ENCODE measurements around the gene ZFHX2.
A peak's percentile ranks its signal among the peaks of the same experiment; 100 is the strongest.

Gene ZFHX2

GRCh38 chr14:23559010-23559925 lies 7.7 kb upstream of the ZFHX2 start:
- Histone ChIP-seq H3K4me3 (ENCODE audit: low read depth, low read length, poor library complexity, severe bottlenecking) (no peak overlapping the region), H3K36me3 (ENCODE audit: insufficient read depth, low read length) (peaks cover 46% of the 10 kb centered on the region; the same call in 1 of the 2 replicates)
- TF ChIP-seq EZH2 (IDR thresholded peaks at IDR 0.05; ENCODE audit: borderline replicate concordance, low read length) (no peak), CTCF (IDR thresholded peaks at IDR 0.05; ENCODE audit: low read length) (peak; percentile 98)

GRCh38 chr14:23558346-23559009 lies 6.9 kb upstream of the ZFHX2 start:
- no peaks in the 10 kb centered on the region for H3K27me3 ChIP-seq (ENCODE audit: insufficient read depth, low read length)
- no peak overlapping the region for H3K4me3 ChIP-seq (ENCODE audit: low read depth, low read length, poor library complexity, severe bottlenecking)
- peaks cover 38% of the 10 kb centered on the region; the same call in 1 of the 2 replicates for H3K36me3 ChIP-seq (ENCODE audit: insufficient read depth, low read length)
- no peaks in the 10 kb centered on the region for H3K9me3 ChIP-seq (ENCODE audit: low read length)
- H3K4me1 ChIP-seq (ENCODE audit: insufficient read depth, low read length, severe bottlenecking) = peaks cover 35% of the 10 kb centered on the region
- H3K4me2 ChIP-seq (ENCODE audit: low read length) = peak overlapping the region; percentile 90; the same call in 1 of the 2 replicates
- H3K27ac ChIP-seq (ENCODE audit: low read depth, low read length, poor library complexity, severe bottlenecking) = peak overlapping the region; percentile 68
- no peaks in the 10 kb centered on the region for H3K79me2 ChIP-seq (ENCODE audit: insufficient read depth, low read length)
- H3K9ac ChIP-seq (ENCODE audit: low read length) = no peak overlapping the region
- no peaks in the 10 kb centered on the region for H3K9me2 ChIP-seq (ENCODE audit: low read depth, low read length)
- no peaks in the 10 kb centered on the region for H4K20me1 ChIP-seq (ENCODE audit: insufficient read depth, low read length)
- TF ChIP-seq EZH2 (IDR thresholded peaks at IDR 0.05; ENCODE audit: borderline replicate concordance, low read length) (no peak), CTCF (IDR thresholded peaks at IDR 0.05; ENCODE audit: low read length) (no peak)
- H3F3A ChIP-seq (ENCODE audit: insufficient read depth, low read length) = no peaks in the 10 kb centered on the region
- H2AFZ ChIP-seq (ENCODE audit: low read length) = no peak overlapping the region

More at GRCh38 chr14:23559010-23559925, 7.7 kb upstream of the ZFHX2 start:
- Histone ChIP-seq H3K9me2 (ENCODE audit: low read depth, low read length) (no peaks in the 10 kb centered on the region), H4K20me1 (ENCODE audit: insufficient read depth, low read length) (no peaks in the 10 kb centered on the region), H2AFZ (ENCODE audit: low read length) (no peak overlapping the region), H3K4me2 (ENCODE audit: low read length) (no peak overlapping the region), H3K9me3 (ENCODE audit: low read length) (no peaks in the 10 kb centered on the region), H3K27me3 (ENCODE audit: insufficient read depth, low read length) (no peaks in the 10 kb centered on the region), H3K4me1 (ENCODE audit: insufficient read depth, low read length, severe bottlenecking) (peaks cover 35% of the 10 kb centered on the region), H3F3A (ENCODE audit: insufficient read depth, low read length) (no peaks in the 10 kb centered on the region), H3K9ac (ENCODE audit: low read length) (no peak overlapping the region), H3K79me2 (ENCODE audit: insufficient read depth, low read length) (no peaks in the 10 kb centered on the region), H3K27ac (ENCODE audit: low read depth, low read length, poor library complexity, severe bottlenecking) (no peak overlapping the region)

GRCh38 chr14:23557946-23558345 lies 6.4 kb upstream of the ZFHX2 start:
- no peak overlapping the region for H2AFZ ChIP-seq (ENCODE audit: low read length)
- H3K9me2 ChIP-seq (ENCODE audit: low read depth, low read length) = no peaks in the 10 kb centered on the region
- no peaks in the 10 kb centered on the region for H3K9me3 ChIP-seq (ENCODE audit: low read length)
- H3F3A ChIP-seq (ENCODE audit: insufficient read depth, low read length) = no peaks in the 10 kb centered on the region
- H3K9ac ChIP-seq (ENCODE audit: low read length) = peak overlapping the region; percentile 97; the same call in 1 of the 2 replicates
- H3K4me1 ChIP-seq (ENCODE audit: insufficient read depth, low read length, severe bottlenecking) = peaks cover 35% of the 10 kb centered on the region
- peak overlapping the region; percentile 68 for H3K27ac ChIP-seq (ENCODE audit: low read depth, low read length, poor library complexity, severe bottlenecking)
- H3K4me2 ChIP-seq (ENCODE audit: low read length) = peak overlapping the region; percentile 90
- TF ChIP-seq EZH2 (IDR thresholded peaks at IDR 0.05; ENCODE audit: borderline replicate concordance, low read length) = no peak
- peaks cover 35% of the 10 kb centered on the region; the same call in 1 of the 2 replicates for H3K36me3 ChIP-seq (ENCODE audit: insufficient read depth, low read length)
- H3K27me3 ChIP-seq (ENCODE audit: insufficient read depth, low read length) = no peaks in the 10 kb centered on the region
- no peaks in the 10 kb centered on the region for H4K20me1 ChIP-seq (ENCODE audit: insufficient read depth, low read length)
- peak overlapping the region; percentile 82 for H3K4me3 ChIP-seq (ENCODE audit: low read depth, low read length, poor library complexity, severe bottlenecking)
- H3K79me2 ChIP-seq (ENCODE audit: insufficient read depth, low read length) = no peaks in the 10 kb centered on the region
